ENCODE results near the gene MS4A1.
"Not testable (repeated sequence)": the region's sequence is repeated elsewhere in the genome, so short reads cannot be mapped to it uniquely, and the experiment has no call there.

Gene MS4A1

GRCh38 chr11:60504219-60504905, 48.7 kb downstream of the MS4A1 start:
- no peak for DNase-seq

GRCh38 chr11:60509609-60510008, 54.0 kb downstream of the MS4A1 start:
- DNase-seq, result not testable (repeated sequence)

- not testable (repeated sequence) for DNase-seq
These were observed 54.6 kb downstream of the MS4A1 start for GRCh38 chr11:60510209-60510608.

- DNase-seq, result no peak
These were observed 55.7 kb downstream of the MS4A1 start for GRCh38 chr11:60511393-60511792.

GRCh38 chr11:60512651-60513225, 57.1 kb downstream of the MS4A1 start:
- no peak for DNase-seq

- no peak for DNase-seq
These were observed 58.1 kb downstream of the MS4A1 start for GRCh38 chr11:60513496-60514460.

- DNase-seq, result no peak
These were observed 59.7 kb downstream of the MS4A1 start, which contains the start of gene MS4A13 for GRCh38 chr11:60515144-60515855. Gene MS4A13, plus strand, starts transcription at chr11:60515392. Its CDS starts 2,692 bp downstream, at chr11:60518084.

All from activated CD4-positive, alpha-beta T cell treated with anti-CD3 and anti-CD28 coated beads for 48 hours (primary cell).